GM21576 (cell line): Measurements from ENCODE around the gene IQCE.

Source experiments
- ATAC-seq: cut with Tn5 transposase; IDR thresholded peaks from one replicate; pipeline ENCODE4 v1.9.1; 2021; ENCODE audit warnings: mild to moderate bottlenecking, moderate library complexity; ENCODE audit not compliant: unreplicated experiment

Gene IQCE

GRCh38 chr7:2660359-2661095, 101.7 kb downstream of the IQCE start:
- ATAC-seq, result no peak

- ATAC-seq, result no peak
Observed at GRCh38 chr7:2661096-2661449, 102.3 kb downstream of the IQCE start.

- ATAC-seq, result no peak
Observed at GRCh38 chr7:2661602-2662272, 103.0 kb downstream of the IQCE start.

DNA sequence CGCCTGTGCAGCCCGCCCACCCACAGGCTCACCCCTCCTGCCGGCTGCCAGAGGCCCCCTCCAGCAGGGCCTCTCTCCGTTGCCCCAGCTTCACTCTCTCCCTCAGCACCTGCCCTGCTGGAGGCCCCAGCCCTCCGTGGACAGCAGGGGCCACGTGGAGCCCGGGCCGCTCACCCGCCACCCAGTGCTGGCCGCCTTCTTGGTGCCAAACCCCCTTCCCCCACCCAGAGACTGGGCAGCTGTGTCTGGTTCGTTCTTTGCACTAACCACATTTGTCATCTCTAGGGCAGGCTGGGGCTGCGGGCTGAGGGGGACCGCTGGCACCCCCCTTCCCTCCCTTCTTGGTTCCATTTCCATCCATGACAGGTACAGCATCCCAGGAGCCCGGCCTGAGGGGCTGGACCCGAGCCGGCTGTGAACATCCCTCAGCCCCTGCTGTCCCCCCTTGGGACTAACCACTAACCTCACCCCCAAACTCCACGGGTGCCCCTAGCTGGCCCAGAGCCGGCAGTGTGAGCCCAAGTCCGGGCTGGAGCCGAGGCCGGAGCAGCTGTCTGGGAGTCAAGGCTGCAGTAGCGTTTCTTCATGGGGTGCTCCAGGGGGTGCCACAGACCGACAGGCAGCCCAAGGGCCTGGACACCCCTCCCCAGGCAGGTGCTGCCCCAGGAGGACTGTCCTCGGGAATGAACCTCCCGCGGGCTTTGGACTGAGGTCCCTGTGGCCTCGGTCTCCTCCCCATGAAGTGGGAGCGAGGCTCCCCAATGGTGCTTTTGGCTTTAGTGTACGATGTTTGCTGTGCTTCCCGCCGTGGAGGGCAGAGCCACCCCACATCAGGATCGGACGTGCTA, 103.7 kb downstream of the IQCE start:
- no peak for ATAC-seq

GRCh38 chr7:2663121-2663886, 104.5 kb downstream of the IQCE start:
- ATAC-seq, result no peak

- ATAC-seq, result no peak
Observed at GRCh38 chr7:2663960-2664359, 105.2 kb downstream of the IQCE start.
